ENCODE data around the gene ERBB4. TPM values are rescaled to one million over a fixed set of nuclear protein-coding genes. Genes with fewer than 3 reads are reported as not detected.

The ERBB4 gene
- total RNA-seq, 1 experiment from 2014 or later: 0.04 TPM

DNA sequence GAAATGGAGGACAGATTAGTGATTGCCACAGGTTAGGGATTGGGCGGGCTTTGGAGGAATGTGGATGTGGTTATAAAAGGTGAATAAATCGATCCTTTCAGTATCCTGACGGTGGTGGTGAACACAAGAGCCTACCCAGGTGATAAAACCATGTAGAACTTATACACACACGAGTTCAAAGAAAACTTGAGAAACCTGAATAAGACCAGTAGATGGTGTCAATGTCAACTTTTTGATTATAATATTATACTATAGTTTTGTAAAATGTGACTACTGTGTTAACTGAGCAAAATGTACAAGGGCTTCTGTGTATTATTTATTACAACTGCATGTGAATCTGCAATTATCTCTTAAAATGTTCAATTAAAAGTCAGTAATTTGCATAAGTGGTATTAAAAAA, 136.3 kb downstream of the ERBB4 start:
- H3T11ph ChIP-seq (ENCODE audit: low read length): no peak overlapping the region
- no peak overlapping the region for H2BK12ac ChIP-seq (ENCODE audit: insufficient read length, low read depth, low read length)
- no CpG with 5 or more reads among the region's 4 CpGs for WGBS (ENCODE audit: extremely low coverage, insufficient read length, low lambda C conversion rate)
- no peaks in the 10 kb centered on the region for H3K9me3 ChIP-seq (ENCODE audit: control insufficient read depth, low read depth, low read length)
- H4K91ac ChIP-seq (ENCODE audit: insufficient read length, low read depth, low read length): no peak overlapping the region
- no peak overlapping the region for H3K14ac ChIP-seq (ENCODE audit: insufficient read depth, low read length)
- Mint-ChIP-seq H3K4me1 (peaks cover 6 to 12% of the 10 kb centered on the region in 2 experiments), H3K9me3 (no peaks in the 10 kb centered on the region), H3K36me3 (ENCODE audit: insufficient read depth in 1 of 3, low read depth in 3 of 3) (no peaks in the 10 kb centered on the region), H3K27me3 (ENCODE audit: low read depth) (no peaks in the 10 kb centered on the region), H3K4me3 (no peak overlapping the region), H3K27ac (no peak overlapping the region)
- H3K9ac ChIP-seq (ENCODE audit: extremely low read depth, insufficient read length, low read length): no peak overlapping the region
- no peaks in the 10 kb centered on the region for H4K20me1 ChIP-seq (ENCODE audit: control insufficient read depth, insufficient read depth, insufficient read length)
- no peak overlapping the region for H4K5ac ChIP-seq (ENCODE audit: insufficient read length, low read depth, low read length)
- no peaks in the 10 kb centered on the region for H3K79me1 ChIP-seq (ENCODE audit: insufficient read depth, low read depth, low read length, poor library complexity, severe bottlenecking)
- H2AK5ac ChIP-seq (ENCODE audit: insufficient read length, low read length): no peak overlapping the region
- H4K8ac ChIP-seq (replicated peaks; ENCODE audit: insufficient read length, low read depth, low read length): no peak overlapping the region
- H3K27me3 ChIP-seq (ENCODE audit: insufficient read depth, low read length): no peaks in the 10 kb centered on the region
- no peaks in the 10 kb centered on the region for H3K79me2 ChIP-seq (ENCODE audit: insufficient read depth, low read length)
- no peak overlapping the region for H2AFZ ChIP-seq (ENCODE audit: low read length)
- no peak overlapping the region for H2BK120ac ChIP-seq (ENCODE audit: low read depth, low read length, poor library complexity, severe bottlenecking)
- H3K4me1 ChIP-seq (ENCODE audit: insufficient read depth, low read length): no peaks in the 10 kb centered on the region
- TF ChIP-seq, protein P1, sequence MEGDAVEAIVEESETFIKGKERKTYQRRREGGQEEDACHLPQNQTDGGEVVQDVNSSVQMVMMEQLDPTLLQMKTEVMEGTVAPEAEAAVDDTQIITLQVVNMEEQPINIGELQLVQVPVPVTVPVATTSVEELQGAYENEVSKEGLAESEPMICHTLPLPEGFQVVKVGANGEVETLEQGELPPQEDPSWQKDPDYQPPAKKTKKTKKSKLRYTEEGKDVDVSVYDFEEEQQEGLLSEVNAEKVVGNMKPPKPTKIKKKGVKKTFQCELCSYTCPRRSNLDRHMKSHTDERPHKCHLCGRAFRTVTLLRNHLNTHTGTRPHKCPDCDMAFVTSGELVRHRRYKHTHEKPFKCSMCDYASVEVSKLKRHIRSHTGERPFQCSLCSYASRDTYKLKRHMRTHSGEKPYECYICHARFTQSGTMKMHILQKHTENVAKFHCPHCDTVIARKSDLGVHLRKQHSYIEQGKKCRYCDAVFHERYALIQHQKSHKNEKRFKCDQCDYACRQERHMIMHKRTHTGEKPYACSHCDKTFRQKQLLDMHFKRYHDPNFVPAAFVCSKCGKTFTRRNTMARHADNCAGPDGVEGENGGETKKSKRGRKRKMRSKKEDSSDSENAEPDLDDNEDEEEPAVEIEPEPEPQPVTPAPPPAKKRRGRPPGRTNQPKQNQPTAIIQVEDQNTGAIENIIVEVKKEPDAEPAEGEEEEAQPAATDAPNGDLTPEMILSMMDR (conservative IDR thresholded peaks at IDR 0.05): no peak
- no peak overlapping the region for H2BK20ac ChIP-seq (ENCODE audit: low read depth, low read length, poor library complexity, severe bottlenecking)
- H3K4ac ChIP-seq (ENCODE audit: low read depth, low read length): no peak overlapping the region
- DNase-seq: no peak
- H2BK5ac ChIP-seq (ENCODE audit: insufficient read length, low read length): no peak overlapping the region
- H3K4me2 ChIP-seq (ENCODE audit: insufficient read depth, insufficient read length, low read length): no peak overlapping the region
- no peaks in the 10 kb centered on the region for H3K23me2 ChIP-seq (ENCODE audit: insufficient read length, low read depth, low read length, poor library complexity, severe bottlenecking)
- no peak overlapping the region for H3K23ac ChIP-seq (ENCODE audit: insufficient read length, low read depth, low read length)
- no peak overlapping the region for H3K56ac ChIP-seq (ENCODE audit: insufficient read length, low read depth, low read length)
- no peak overlapping the region for H3K27ac ChIP-seq (ENCODE audit: insufficient read length, low read depth, low read length)
- H3K18ac ChIP-seq (ENCODE audit: insufficient read length, low read depth, low read length): no peak overlapping the region
- H2BK15ac ChIP-seq (ENCODE audit: low read depth, low read length): no peak overlapping the region

Measured in H9 (cell line).